Measurements from ENCODE around the gene HTR3C.

The HTR3C gene

DNA sequence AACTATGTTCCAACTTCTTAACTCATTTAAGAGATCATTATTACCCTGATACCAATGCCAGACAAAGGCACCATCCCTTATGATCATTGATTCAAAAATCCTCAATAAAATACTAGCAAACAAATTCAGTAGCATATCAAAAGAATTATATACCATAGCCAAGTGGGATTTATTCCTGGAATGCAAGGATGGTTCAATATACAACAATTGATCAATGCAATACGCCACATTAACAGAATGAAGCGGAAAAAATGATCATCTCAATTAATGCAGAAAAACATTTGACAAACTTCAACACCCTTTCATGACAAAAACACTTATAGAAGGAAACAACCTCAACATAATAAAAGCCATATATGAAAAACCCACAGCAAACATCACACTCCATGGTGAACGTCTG, 39.4 kb downstream of the HTR3C start:
- Histone ChIP-seq H2AFZ (ENCODE audit: low read depth, low read length) (no peak overlapping the region), H3K9ac (ENCODE audit: low read length) (no peak overlapping the region), H4K20me1 (ENCODE audit: insufficient read depth, low read length) (no peaks in the 10 kb centered on the region), H3K4me3 (ENCODE audit: low read length) (no peak overlapping the region), H3K27ac (ENCODE audit: low read length) (no peak overlapping the region), H3K9me3 (ENCODE audit: insufficient read depth, low read length) (peaks cover 7% of the 10 kb centered on the region; the same call in 1 of the 2 replicates), H3K79me2 (ENCODE audit: low read length) (no peaks in the 10 kb centered on the region), H3K4me1 (ENCODE audit: low read length) (no peaks in the 10 kb centered on the region), H3K27me3 (ENCODE audit: low read depth, low read length) (no peaks in the 10 kb centered on the region; the same call in 1 of the 2 replicates), H3K4me2 (ENCODE audit: low read length) (no peak overlapping the region), H3K36me3 (replicated peaks; ENCODE audit: low read depth, low read length) (no peaks in the 10 kb centered on the region)
- TF ChIP-seq EZH2phosphoT487 (IDR thresholded peaks at IDR 0.05; ENCODE audit: low read depth) (no peak), CTCF (IDR thresholded peaks at IDR 0.05; ENCODE audit: low read depth, low read length) (no peak)

DNA sequence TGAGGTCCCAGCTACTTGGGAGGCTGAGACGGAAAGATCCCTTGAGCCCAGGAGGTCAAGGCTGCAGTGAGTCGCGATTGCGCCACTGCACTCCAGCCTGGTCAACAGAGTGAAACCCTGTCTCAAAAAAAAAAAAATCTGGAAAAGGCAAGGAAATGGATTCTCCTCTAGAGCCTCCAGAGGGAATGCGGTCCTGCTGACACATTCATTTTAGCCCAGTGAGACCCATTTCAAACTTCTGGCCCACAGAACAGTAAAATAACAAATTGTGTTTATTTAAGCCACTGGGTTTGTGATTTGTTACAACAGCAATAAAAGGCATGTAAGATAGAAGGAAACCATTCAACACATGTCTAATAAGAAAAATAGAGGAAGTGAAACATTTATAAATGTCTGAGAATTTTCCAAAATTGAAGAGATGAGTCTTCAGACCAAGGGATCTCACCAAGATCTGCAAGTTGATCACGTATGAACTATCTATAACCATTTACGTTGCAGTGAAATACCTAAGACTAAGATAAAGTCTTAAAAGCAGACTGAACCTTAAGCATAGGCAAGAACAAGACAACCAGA, 44.0 kb downstream of the HTR3C start, which contains the start of gene HTR3E:
HTR3E (plus strand) TSS at position 254 of the 573 bp plus-strand sequence. CDS start 466 bp downstream, outside the sequence.
- TF ChIP-seq EZH2phosphoT487 (IDR thresholded peaks at IDR 0.05; ENCODE audit: low read depth) (no peak), CTCF (IDR thresholded peaks at IDR 0.05; ENCODE audit: low read depth, low read length) (no peak)

GRCh38 chr3:184097556-184097955, 44.7 kb downstream of the HTR3C start:
- no peak for TF ChIP-seq CTCF (IDR thresholded peaks at IDR 0.05; ENCODE audit: low read depth, low read length)
- no peak for TF ChIP-seq EZH2phosphoT487 (IDR thresholded peaks at IDR 0.05; ENCODE audit: low read depth)
- Histone ChIP-seq H3K4me3 (ENCODE audit: low read length) (no peak overlapping the region), H4K20me1 (ENCODE audit: insufficient read depth, low read length) (no peaks in the 10 kb centered on the region)

More for the DNA sequence above, 44.0 kb downstream of the HTR3C start, which contains the start of gene HTR3E:
- no peak within 1 kb of the TSS for H2AFZ ChIP-seq (ENCODE audit: low read depth, low read length)
- H3K9ac ChIP-seq (ENCODE audit: low read length): no peak within 1 kb of the TSS
- no peaks in the 10 kb centered on the region for H4K20me1 ChIP-seq (ENCODE audit: insufficient read depth, low read length)
- no peaks in the 10 kb centered on the region for H3K79me2 ChIP-seq (ENCODE audit: low read length)
- H3K4me3 ChIP-seq (ENCODE audit: low read length): no peak within 1 kb of the TSS
- H3K27me3 ChIP-seq (ENCODE audit: low read depth, low read length): peaks cover 7% of the 10 kb centered on the region; the same call in 1 of the 2 replicates
- H3K4me1 ChIP-seq (ENCODE audit: low read length): no peaks in the 10 kb centered on the region
- H3K27ac ChIP-seq (ENCODE audit: low read length): no peak within 1 kb of the TSS
- no peak within 1 kb of the TSS for H3K4me2 ChIP-seq (ENCODE audit: low read length)
- H3K36me3 ChIP-seq (replicated peaks; ENCODE audit: low read depth, low read length): no peaks in the 10 kb centered on the region
- H3K9me3 ChIP-seq (ENCODE audit: insufficient read depth, low read length): peaks cover 6% of the 10 kb centered on the region; the same call in 1 of the 2 replicates

DNA sequence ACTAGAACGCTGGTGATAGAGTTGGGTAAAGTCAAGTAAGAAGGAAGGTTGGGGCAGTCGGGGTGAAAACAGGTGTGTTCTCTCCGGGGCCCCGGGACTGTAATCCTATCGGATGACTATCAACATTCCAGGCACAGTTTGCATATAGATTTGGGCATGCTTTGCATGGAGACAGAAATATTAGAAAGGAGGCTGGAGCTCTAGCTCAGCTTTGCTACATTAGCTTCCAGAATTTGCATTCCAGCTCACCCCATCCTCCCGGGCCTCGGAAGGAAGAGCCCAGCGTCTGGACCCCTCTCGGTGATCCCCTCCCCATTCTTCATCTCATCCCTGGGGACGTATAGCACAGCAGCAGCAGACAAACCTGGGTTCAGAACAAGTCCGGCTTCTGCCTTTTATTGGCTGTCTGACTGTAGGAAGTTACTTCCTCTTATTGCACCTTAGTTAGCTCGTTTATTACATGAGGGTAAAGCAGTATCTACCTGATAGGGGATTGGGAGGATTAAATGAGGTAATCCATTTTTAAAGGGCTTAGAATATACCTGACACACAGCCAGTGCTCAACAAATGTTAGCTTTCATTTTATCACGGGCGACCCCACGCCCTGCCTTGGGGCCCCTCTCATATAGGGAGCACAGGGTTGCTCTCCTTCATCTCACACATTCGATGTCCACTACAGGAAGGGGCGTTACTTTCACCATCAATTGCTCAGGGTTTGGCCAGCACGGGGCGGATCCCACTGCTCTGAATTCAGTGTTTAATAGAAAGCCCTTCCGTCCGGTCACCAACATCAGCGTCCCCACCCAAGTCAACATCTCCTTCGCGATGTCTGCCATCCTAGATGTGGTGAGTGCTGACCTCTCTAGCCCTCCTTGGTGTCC, 47.2 kb downstream of the HTR3C start:
- Histone ChIP-seq H3K27me3 (ENCODE audit: low read depth, low read length) (peaks cover 9% of the 10 kb centered on the region; the same call in 1 of the 2 replicates), H4K20me1 (ENCODE audit: insufficient read depth, low read length) (no peaks in the 10 kb centered on the region), H3K36me3 (replicated peaks; ENCODE audit: low read depth, low read length) (no peaks in the 10 kb centered on the region), H3K4me2 (ENCODE audit: low read length) (0 out of 2 replicates have a peak overlapping the region, but pooled peaks have one; percentile 13), H3K27ac (ENCODE audit: low read length) (no peak overlapping the region), H3K4me3 (ENCODE audit: low read length) (no peak overlapping the region), H2AFZ (ENCODE audit: low read depth, low read length) (0 out of 2 replicates have a peak overlapping the region, but pooled peaks have one; percentile 60), H3K79me2 (ENCODE audit: low read length) (no peaks in the 10 kb centered on the region), H3K9me3 (ENCODE audit: insufficient read depth, low read length) (no peaks in the 10 kb centered on the region), H3K9ac (ENCODE audit: low read length) (no peak overlapping the region), H3K4me1 (ENCODE audit: low read length) (no peaks in the 10 kb centered on the region)
- TF ChIP-seq EZH2phosphoT487 (IDR thresholded peaks at IDR 0.05; ENCODE audit: low read depth) (no peak), CTCF (IDR thresholded peaks at IDR 0.05; ENCODE audit: low read depth, low read length) (no peak)

More at GRCh38 chr3:184097556-184097955, 44.7 kb downstream of the HTR3C start:
- Histone ChIP-seq H3K9me3 (ENCODE audit: insufficient read depth, low read length) (no peaks in the 10 kb centered on the region), H3K4me1 (ENCODE audit: low read length) (no peaks in the 10 kb centered on the region), H3K9ac (ENCODE audit: low read length) (no peak overlapping the region), H3K4me2 (ENCODE audit: low read length) (no peak overlapping the region), H3K27me3 (ENCODE audit: low read depth, low read length) (peaks cover 7% of the 10 kb centered on the region; the same call in 1 of the 2 replicates), H3K27ac (ENCODE audit: low read length) (no peak overlapping the region), H3K36me3 (replicated peaks; ENCODE audit: low read depth, low read length) (no peaks in the 10 kb centered on the region), H2AFZ (ENCODE audit: low read depth, low read length) (no peak overlapping the region), H3K79me2 (ENCODE audit: low read length) (no peaks in the 10 kb centered on the region)
